GM23338 (cell line): ENCODE measurements around the gene UBXN1. TPM values are rescaled to one million over a fixed set of nuclear protein-coding genes. Genes with fewer than 3 reads are reported as not detected.
A peak's percentile ranks its signal among the peaks of the same experiment; 100 is the strongest.

Source experiments
- ATAC-seq: fragments of 200-7000 bp; cut with Tn5 transposase; 3 replicates; pipeline ENCODE4 v1.9.1; 2020
- DNase-seq: peaks from one replicate; pipeline ENCODE4 v3.0.0-alpha.2; 2015; ENCODE audit warnings: low spot score
- H2AFZ ChIP-seq: fragments of 200-600 bp; sonication (generic); 2 replicates; pipeline ENCODE4 v1.8.0; 2016; ENCODE audit warnings: antibody characterized with exemption, mild to moderate bottlenecking, moderate library complexity
- H3F3A ChIP-seq: fragments of 200-600 bp; sonication (generic); replicated peaks from 2 replicates; pipeline ENCODE4 v1.8.0; 2017; ENCODE audit warnings: antibody characterized with exemption, mixed run types, low read depth
- H3K27ac ChIP-seq: fragments of 200-600 bp; sonication (generic); 2 replicates; pipeline ENCODE4 v1.6.1; 2016; ENCODE audit warnings: low read depth
- H3K27me3 ChIP-seq: fragments of 200-600 bp; sonication (generic); 2 replicates; pipeline ENCODE4 v1.8.0; 2016; ENCODE audit warnings: mild to moderate bottlenecking, mixed run types, moderate library complexity; ENCODE audit not compliant: insufficient read depth
- H3K36me3 ChIP-seq: fragments of 200-600 bp; sonication (generic); 2 replicates; pipeline ENCODE4 v1.8.0; 2016; ENCODE audit warnings: mild to moderate bottlenecking; ENCODE audit not compliant: insufficient read depth
- H3K4me1 ChIP-seq: fragments of 200-600 bp; sonication (generic); 2 replicates; pipeline ENCODE4 v1.8.0; 2016; ENCODE audit warnings: mild to moderate bottlenecking, moderate library complexity; ENCODE audit not compliant: insufficient read depth
- H3K4me2 ChIP-seq: fragments of 200-600 bp; sonication (generic); 2 replicates; pipeline ENCODE4 v1.7.1; 2017; ENCODE audit warnings: mixed run types
- H3K4me3 ChIP-seq: fragments of 200-600 bp; sonication (generic); 2 replicates; pipeline ENCODE4 v1.6.1; 2016; ENCODE audit warnings: mixed run types
- H3K79me2 ChIP-seq: fragments of 200-600 bp; sonication (generic); replicated peaks from 2 replicates; pipeline ENCODE4 v1.8.0; 2017; ENCODE audit warnings: mild to moderate bottlenecking; ENCODE audit not compliant: insufficient read depth
- H3K9me2 ChIP-seq: fragments of 200-600 bp; sonication (generic); 2 replicates; pipeline ENCODE4 v1.8.0; 2017; ENCODE audit not compliant: insufficient read depth
- H4K20me1 ChIP-seq: fragments of 200-600 bp; sonication (generic); replicated peaks from 2 replicates; pipeline ENCODE4 v1.8.0; 2017; ENCODE audit warnings: mild to moderate bottlenecking; ENCODE audit not compliant: insufficient read depth
- H3K27ac Mint-ChIP-seq: 2 replicates; pipeline ENCODE4 v1.8.0; 2020; ENCODE audit warnings: inconsistent platforms, mild to moderate bottlenecking, moderate library complexity, mixed read lengths
- H3K27me3 Mint-ChIP-seq: 3 replicates; pipeline ENCODE4 v1.8.0; 2022; ENCODE audit warnings: low read depth, mild to moderate bottlenecking, moderate library complexity, mixed read lengths, inconsistent platforms; ENCODE audit not compliant: insufficient read depth, poor library complexity
- H3K36me3 Mint-ChIP-seq: 3 replicates; pipeline ENCODE4 v1.8.0; 2021; ENCODE audit warnings: low read depth, mild to moderate bottlenecking, inconsistent platforms, moderate library complexity, mixed read lengths
- H3K4me1 Mint-ChIP-seq: 3 replicates; pipeline ENCODE4 v1.8.0; 2020; ENCODE audit warnings: mild to moderate bottlenecking, inconsistent platforms, mixed read lengths
- H3K4me3 Mint-ChIP-seq: 3 replicates; pipeline ENCODE4 v1.8.0; 2021; ENCODE audit warnings: moderate library complexity, mild to moderate bottlenecking, inconsistent platforms, mixed read lengths
- H3K9me3 Mint-ChIP-seq: 3 replicates; pipeline ENCODE4 v1.8.0; 2020; ENCODE audit warnings: moderate library complexity, mild to moderate bottlenecking, inconsistent platforms, mixed read lengths
- CREB1 ChIP-seq: fragments of 250-450 bp; sonication (Bioruptor Pico); IDR thresholded peaks from 2 replicates; pipeline ENCODE4 v1.5.0; 2020; ENCODE audit warnings: low read depth, mild to moderate bottlenecking, moderate library complexity
- EZH2 ChIP-seq: fragments of 200-600 bp; sonication (generic); IDR thresholded peaks from one replicate; pipeline ENCODE4 v1.8.0; 2017; ENCODE audit warnings: antibody characterized with exemption, mild to moderate bottlenecking, low read depth; ENCODE audit not compliant: unreplicated experiment
- NANOG ChIP-seq: IDR thresholded peaks from 2 replicates; pipeline ENCODE4 v1.6.1; 2016; ENCODE audit warnings: antibody characterized with exemption, borderline replicate concordance
- STAT1 ChIP-seq: IDR thresholded peaks from one replicate; pipeline ENCODE4 v1.6.1; 2016; ENCODE audit warnings: antibody characterized with exemption; ENCODE audit not compliant: unreplicated experiment
- ZNF114 ChIP-seq: fragments of 250-450 bp; sonication (Bioruptor Pico); IDR thresholded peaks from 2 replicates; pipeline ENCODE4 v1.5.0; 2020; ENCODE audit warnings: mild to moderate bottlenecking, moderate library complexity
- ZNF462 ChIP-seq: fragments of 250-450 bp; sonication (Bioruptor Pico); IDR thresholded peaks from 2 replicates; pipeline ENCODE4 v1.5.0; 2020; ENCODE audit warnings: mild to moderate bottlenecking, moderate library complexity
- polyA plus RNA-seq: library from polyadenylated mRNA; unstranded; fragments of >200 nt; fragmentation: Nextera tagmentation; extraction: Ambion mirVana; gene quantifications from 2 replicates; pipeline ENCODE4 v1.2.1, GENCODE V29; 2016
- total RNA-seq: library from RNA; depleted of rRNA; stranded (reverse); fragments of >200 nt; shearing (Covaris generic); gene quantifications from 2 replicates; pipeline ENCODE4 v1.2.3, GENCODE V29; 2014
- TF ChIP-seq, protein P1 (sequence below): IDR thresholded peaks from one replicate; pipeline ENCODE4 v1.6.1; 2018; ENCODE audit warnings: antibody characterized with exemption; ENCODE audit not compliant: unreplicated experiment
- TF ChIP-seq, protein P2 (sequence below): IDR thresholded peaks from 2 replicates; pipeline ENCODE4 v1.6.1; 2016; ENCODE audit warnings: antibody characterized with exemption

Gene UBXN1
- total and polyA plus RNA-seq, 2 experiments from 2014 or later = 126 to 132 TPM

DNA sequence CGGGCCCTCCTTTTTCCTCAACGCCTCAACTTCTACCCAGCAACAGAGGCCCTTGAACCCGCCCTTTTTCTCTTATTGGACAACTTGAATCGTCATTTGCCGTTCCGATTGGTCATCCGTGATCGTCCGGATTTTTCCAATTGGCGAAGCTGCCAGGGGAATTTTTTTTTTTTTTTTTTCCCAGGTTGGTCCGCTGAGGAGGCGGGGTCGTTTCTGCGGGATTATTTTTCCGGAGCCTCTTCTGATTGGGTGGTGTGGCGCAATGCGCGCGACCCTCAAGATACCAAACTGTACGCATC is 48.9 kb upstream of the UBXN1 start:
- Histone ChIP-seq H2AFZ (no peak overlapping the region), H3F3A (peaks cover 38% of the 10 kb centered on the region), H3K4me1 (peaks cover 24% of the 10 kb centered on the region), H4K20me1 (peaks cover 32% of the 10 kb centered on the region), H3K27ac (peak overlapping the region; percentile 97), H3K9me2 (no peaks in the 10 kb centered on the region), H3K4me2 (peak overlapping the region; percentile 98), H3K36me3 (peaks cover 21% of the 10 kb centered on the region), H3K4me3 (peak overlapping the region; percentile 59), H3K27me3 (no peaks in the 10 kb centered on the region), H3K79me2 (peaks cover 71% of the 10 kb centered on the region)
- Mint-ChIP-seq H3K4me3 (peak overlapping the region; percentile 98), H3K27ac (peak overlapping the region; percentile 99), H3K27me3 (peaks cover 14% of the 10 kb centered on the region), H3K9me3 (no peaks in the 10 kb centered on the region; the same call in 2 of the 3 replicates), H3K36me3 (peaks cover 35% of the 10 kb centered on the region), H3K4me1 (peaks cover 21% of the 10 kb centered on the region)
- DNase-seq (peak; percentile 99), ATAC-seq (peak; percentile 66)
- TF ChIP-seq EZH2 (no peak), ZNF462 (CRISPR knock-in tag) (no peak), CREB1 (CRISPR knock-in tag) (no peak), ZNF114 (CRISPR knock-in tag) (no peak), STAT1 (no peak), NANOG (no peak)
- TF ChIP-seq, protein P1, sequence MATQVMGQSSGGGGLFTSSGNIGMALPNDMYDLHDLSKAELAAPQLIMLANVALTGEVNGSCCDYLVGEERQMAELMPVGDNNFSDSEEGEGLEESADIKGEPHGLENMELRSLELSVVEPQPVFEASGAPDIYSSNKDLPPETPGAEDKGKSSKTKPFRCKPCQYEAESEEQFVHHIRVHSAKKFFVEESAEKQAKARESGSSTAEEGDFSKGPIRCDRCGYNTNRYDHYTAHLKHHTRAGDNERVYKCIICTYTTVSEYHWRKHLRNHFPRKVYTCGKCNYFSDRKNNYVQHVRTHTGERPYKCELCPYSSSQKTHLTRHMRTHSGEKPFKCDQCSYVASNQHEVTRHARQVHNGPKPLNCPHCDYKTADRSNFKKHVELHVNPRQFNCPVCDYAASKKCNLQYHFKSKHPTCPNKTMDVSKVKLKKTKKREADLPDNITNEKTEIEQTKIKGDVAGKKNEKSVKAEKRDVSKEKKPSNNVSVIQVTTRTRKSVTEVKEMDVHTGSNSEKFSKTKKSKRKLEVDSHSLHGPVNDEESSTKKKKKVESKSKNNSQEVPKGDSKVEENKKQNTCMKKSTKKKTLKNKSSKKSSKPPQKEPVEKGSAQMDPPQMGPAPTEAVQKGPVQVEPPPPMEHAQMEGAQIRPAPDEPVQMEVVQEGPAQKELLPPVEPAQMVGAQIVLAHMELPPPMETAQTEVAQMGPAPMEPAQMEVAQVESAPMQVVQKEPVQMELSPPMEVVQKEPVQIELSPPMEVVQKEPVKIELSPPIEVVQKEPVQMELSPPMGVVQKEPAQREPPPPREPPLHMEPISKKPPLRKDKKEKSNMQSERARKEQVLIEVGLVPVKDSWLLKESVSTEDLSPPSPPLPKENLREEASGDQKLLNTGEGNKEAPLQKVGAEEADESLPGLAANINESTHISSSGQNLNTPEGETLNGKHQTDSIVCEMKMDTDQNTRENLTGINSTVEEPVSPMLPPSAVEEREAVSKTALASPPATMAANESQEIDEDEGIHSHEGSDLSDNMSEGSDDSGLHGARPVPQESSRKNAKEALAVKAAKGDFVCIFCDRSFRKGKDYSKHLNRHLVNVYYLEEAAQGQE = no peak
- TF ChIP-seq, protein P2, sequence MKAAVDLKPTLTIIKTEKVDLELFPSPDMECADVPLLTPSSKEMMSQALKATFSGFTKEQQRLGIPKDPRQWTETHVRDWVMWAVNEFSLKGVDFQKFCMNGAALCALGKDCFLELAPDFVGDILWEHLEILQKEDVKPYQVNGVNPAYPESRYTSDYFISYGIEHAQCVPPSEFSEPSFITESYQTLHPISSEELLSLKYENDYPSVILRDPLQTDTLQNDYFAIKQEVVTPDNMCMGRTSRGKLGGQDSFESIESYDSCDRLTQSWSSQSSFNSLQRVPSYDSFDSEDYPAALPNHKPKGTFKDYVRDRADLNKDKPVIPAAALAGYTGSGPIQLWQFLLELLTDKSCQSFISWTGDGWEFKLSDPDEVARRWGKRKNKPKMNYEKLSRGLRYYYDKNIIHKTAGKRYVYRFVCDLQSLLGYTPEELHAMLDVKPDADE = no peak
